Dedifferentiated amniotic fluid mesenchymal stem cell (primary cell): ENCODE measurements around the gene REEP6.

ENCODE experiments used
- DNase-seq: peaks from one replicate; pipeline ENCODE4 v3.0.0-alpha.2; 2016; ENCODE audit errors: extremely low spot score

REEP6 gene

GRCh38 chr19:1456121-1456900, 34.7 kb upstream of the REEP6 start:
- DNase-seq = no peak

GRCh38 chr19:1457031-1457739, 33.8 kb upstream of the REEP6 start:
- DNase-seq = no peak

- no peak for DNase-seq
Measured at GRCh38 chr19:1457892-1458291, 33.1 kb upstream of the REEP6 start.

- no peak for DNase-seq
Measured at GRCh38 chr19:1459479-1459878, 31.5 kb upstream of the REEP6 start.

DNA sequence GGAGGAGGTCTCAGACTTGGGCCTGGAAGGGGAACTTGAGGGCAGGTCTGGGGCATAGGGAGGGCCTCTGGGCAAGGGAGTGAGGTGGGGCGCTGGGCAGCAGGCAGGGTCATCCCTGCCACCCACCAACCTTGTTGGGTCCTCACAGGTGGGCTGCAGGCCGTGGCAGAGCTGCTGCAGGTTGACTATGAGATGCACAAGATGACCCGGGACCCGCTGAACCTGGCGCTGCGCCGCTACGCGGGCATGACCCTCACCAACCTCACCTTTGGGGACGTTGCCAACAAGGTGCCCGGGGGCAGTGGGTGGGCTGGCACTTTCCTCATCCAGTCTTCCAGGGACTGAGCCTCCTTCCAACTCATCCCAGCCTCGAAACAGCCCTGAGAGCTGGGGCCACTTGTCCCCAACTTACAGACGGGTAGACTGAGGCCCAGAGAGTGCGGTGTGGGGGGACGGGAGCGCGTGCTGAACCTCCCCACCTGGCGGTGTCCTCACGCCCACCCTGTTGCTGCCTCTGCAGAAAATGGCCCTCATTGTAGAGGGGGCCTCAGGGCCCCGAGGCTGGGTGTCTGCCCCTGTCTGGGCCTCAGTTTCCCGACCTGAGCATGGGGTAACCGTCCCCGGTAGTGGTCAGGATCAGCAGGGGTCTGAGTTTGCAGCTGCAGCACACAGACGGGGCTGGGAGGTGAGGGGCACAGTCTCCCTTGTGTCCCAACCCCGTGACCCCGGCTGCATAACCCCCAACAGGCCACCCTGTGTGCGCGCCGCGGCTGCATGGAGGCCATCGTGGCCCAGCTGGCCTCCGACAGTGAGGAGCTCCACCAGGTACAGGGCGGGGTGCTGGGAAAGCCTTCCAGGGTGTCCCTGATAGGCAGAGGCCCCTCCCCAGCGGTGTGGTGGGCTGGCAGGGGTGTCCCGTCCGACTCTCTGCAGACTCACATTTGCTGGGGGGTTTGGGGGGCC, 30.7 kb upstream of the REEP6 start:
- no peak for DNase-seq

DNA sequence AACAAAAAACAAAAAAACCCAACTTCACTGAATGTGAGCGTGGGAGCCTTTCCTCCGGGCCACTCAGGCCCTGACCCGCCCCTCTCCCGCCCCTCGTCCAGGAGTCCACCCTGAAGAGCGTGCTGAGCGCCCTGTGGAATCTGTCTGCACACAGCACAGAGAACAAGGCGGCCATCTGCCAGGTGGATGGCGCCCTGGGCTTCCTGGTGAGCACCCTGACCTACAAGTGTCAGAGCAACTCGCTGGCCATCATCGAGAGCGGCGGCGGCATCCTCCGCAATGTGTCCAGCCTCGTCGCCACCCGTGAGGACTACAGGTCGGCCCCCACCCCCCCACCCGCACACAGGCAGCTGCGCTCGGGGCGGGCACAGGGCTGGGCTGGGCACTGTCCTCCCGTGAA, 29.1 kb upstream of the REEP6 start:
- DNase-seq = no peak

DNA sequence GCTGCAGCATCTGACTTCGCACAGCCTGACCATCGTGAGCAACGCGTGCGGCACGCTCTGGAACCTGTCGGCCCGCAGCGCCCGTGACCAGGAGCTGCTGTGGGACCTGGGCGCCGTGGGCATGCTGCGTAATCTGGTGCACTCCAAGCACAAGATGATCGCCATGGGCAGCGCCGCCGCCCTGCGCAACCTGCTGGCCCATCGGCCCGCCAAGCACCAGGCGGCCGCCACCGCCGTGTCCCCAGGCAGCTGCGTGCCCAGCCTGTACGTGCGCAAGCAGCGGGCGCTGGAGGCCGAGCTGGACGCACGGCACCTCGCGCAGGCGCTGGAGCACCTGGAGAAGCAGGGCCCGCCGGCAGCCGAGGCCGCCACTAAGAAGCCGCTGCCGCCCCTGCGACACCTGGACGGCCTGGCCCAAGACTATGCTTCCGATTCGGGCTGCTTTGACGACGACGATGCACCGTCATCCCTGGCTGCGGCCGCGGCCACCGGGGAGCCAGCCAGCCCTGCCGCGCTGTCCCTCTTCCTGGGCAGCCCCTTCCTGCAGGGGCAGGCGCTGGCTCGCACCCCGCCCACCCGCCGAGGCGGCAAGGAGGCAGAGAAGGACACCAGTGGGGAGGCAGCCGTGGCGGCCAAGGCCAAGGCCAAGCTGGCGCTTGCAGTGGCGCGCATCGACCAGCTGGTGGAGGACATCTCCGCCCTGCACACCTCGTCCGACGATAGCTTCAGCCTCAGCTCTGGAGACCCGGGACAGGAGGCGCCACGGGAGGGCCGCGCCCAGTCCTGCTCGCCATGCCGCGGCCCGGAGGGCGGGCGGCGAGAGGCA, 25.6 kb upstream of the REEP6 start:
- DNase-seq = no peak

- no peak for DNase-seq
Measured at GRCh38 chr19:1466018-1466460, 24.9 kb upstream of the REEP6 start.

DNA sequence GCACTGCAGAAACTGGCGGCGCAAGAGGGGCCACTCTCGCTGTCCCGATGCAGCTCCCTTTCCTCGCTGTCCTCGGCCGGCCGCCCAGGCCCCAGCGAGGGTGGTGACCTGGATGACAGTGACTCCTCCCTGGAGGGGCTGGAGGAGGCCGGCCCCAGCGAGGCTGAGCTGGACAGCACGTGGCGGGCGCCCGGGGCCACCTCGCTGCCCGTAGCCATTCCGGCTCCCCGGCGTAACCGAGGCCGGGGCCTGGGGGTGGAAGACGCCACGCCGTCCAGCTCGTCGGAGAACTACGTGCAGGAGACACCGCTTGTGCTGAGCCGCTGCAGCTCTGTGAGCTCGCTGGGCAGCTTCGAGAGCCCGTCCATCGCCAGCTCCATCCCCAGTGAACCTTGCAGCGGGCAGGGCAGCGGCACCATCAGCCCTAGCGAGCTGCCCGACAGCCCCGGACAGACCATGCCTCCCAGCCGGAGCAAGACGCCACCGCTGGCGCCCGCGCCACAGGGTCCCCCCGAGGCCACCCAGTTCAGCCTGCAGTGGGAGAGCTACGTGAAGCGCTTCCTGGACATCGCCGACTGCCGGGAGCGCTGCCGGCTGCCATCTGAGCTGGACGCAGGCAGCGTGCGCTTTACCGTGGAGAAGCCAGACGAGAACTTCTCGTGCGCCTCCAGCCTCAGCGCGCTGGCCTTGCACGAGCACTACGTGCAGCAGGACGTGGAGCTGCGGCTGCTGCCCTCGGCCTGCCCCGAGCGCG, 24.3 kb upstream of the REEP6 start:
- DNase-seq = no peak

- DNase-seq = no peak
Measured at GRCh38 chr19:1467215-1467489, 23.8 kb upstream of the REEP6 start.

DNA sequence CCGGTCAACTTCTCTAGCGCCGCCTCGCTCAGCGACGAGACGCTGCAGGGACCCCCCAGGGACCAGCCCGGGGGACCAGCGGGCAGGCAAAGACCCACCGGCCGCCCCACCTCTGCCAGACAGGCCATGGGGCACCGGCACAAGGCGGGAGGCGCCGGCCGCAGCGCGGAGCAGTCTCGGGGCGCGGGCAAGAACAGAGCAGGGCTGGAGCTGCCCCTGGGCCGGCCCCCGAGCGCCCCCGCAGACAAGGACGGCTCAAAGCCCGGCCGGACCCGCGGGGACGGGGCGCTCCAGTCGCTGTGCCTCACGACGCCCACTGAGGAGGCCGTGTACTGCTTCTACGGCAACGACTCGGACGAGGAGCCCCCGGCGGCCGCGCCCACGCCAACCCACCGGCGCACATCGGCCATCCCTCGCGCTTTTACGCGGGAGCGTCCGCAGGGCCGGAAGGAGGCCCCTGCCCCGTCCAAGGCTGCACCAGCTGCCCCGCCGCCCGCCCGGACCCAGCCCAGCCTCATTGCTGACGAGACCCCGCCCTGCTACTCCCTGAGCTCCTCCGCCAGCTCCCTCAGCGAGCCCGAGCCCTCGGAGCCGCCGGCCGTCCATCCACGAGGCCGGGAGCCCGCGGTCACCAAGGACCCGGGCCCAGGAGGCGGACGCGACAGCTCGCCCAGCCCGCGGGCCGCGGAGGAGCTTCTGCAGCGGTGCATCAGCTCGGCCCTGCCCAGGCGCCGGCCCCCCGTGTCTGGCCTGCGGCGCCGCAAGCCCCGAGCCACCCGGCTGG, 23.3 kb upstream of the REEP6 start:
- no peak for DNase-seq

DNA sequence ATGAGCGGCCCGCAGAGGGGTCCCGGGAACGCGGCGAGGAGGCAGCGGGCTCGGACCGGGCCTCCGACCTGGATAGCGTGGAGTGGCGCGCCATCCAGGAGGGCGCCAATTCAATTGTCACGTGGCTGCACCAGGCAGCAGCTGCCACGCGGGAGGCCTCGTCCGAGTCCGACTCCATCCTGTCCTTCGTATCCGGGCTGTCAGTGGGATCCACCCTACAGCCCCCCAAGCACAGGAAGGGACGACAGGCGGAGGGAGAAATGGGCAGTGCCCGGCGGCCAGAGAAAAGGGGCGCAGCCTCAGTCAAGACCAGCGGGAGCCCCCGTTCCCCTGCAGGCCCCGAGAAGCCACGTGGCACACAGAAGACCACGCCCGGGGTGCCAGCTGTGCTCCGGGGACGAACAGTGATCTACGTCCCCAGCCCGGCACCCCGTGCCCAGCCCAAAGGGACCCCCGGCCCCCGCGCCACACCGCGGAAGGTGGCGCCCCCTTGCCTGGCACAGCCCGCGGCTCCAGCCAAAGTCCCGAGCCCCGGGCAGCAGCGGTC, 22.6 kb upstream of the REEP6 start:
- DNase-seq = no peak

- DNase-seq = no peak
Measured at GRCh38 chr19:1468821-1469254, 22.1 kb upstream of the REEP6 start.

- DNase-seq = no peak
Measured at GRCh38 chr19:1469255-1470054, 21.5 kb upstream of the REEP6 start.

DNA sequence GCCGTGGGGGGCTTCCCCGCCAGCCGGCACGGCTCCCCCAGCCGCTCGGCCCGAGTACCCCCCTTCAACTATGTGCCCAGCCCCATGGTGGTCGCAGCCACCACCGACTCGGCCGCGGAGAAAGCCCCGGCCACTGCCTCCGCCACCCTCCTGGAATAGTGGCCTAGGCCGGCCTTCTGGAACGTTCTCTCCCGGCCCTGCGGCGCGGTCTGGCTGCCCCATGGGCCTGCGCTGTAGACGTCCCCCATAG, 21.0 kb upstream of the REEP6 start:
- no peak for DNase-seq

- no peak for DNase-seq
Measured at GRCh38 chr19:1470305-1471009, 20.5 kb upstream of the REEP6 start.

DNA sequence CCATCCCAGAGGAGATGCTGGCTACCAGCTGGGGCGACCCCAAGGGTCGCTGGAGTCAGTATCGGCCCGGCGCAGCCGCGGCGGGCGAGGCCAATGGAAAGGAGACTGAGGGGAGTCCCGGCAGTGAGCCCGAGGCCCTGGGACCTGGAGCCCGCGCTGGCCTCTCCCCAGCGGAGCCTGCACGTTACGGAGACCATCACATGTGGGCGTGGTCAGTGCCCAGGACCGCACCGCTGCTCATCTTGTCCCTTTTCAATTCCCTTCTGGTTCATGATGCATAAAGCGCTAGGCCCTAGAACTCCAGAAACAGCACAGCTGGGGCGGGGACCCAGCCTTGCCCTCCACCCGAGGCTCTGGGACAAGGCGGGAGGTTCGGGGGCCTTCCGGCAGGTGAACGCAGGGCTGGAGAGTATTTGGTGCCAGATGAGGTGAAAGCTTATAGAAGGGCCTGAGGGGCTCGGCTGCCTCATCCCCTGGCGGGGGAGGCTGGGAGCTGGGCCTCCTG, 19.9 kb upstream of the REEP6 start:
- DNase-seq = no peak

DNA sequence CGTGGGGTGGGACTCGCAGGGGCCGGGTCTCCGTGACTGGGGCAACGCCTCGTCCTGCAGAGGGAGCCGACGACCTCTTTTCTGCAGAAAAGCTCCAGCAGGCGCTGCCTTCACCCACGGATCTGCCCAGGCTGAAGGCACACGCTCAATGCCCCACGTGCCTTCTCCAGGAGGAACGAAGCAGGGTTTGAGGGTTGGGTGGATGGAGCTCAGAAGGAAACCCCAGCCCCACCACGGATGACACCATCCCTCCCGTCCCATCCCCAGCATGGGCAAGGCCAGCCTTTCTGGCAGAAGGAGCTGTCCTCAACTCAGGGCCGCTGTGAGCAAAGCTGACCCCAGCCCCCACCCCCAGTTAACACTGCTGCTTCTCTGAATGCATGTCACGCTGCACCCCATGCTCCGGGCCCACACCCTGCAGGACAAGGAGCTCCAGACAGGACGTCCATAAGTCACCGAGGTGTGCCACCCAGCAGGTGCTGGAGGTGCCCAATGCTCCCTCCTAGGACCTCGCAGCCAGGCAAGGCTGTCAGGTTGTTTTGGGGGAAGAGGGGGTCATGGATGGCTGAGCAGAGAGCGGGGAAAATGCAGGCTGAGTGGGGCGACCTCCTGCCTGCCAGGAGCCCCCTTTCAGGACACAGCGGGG, 19.3 kb upstream of the REEP6 start:
- no peak for DNase-seq
